Activated gamma-delta T cell (primary cell): ENCODE results near the gene MPPED1.

Experiments used
- DNase-seq: peaks from one replicate; lab custom pipeline; 2025; lab: John Stamatoyannopoulos, UW
- total RNA-seq, 2 donors: gene quantifications; one replicate each; lab custom pipeline; 2026; lab: John Stamatoyannopoulos, UW

The MPPED1 gene
- 0.04 to 0.20 reads per million in 2 donors for total RNA-seq

DNA sequence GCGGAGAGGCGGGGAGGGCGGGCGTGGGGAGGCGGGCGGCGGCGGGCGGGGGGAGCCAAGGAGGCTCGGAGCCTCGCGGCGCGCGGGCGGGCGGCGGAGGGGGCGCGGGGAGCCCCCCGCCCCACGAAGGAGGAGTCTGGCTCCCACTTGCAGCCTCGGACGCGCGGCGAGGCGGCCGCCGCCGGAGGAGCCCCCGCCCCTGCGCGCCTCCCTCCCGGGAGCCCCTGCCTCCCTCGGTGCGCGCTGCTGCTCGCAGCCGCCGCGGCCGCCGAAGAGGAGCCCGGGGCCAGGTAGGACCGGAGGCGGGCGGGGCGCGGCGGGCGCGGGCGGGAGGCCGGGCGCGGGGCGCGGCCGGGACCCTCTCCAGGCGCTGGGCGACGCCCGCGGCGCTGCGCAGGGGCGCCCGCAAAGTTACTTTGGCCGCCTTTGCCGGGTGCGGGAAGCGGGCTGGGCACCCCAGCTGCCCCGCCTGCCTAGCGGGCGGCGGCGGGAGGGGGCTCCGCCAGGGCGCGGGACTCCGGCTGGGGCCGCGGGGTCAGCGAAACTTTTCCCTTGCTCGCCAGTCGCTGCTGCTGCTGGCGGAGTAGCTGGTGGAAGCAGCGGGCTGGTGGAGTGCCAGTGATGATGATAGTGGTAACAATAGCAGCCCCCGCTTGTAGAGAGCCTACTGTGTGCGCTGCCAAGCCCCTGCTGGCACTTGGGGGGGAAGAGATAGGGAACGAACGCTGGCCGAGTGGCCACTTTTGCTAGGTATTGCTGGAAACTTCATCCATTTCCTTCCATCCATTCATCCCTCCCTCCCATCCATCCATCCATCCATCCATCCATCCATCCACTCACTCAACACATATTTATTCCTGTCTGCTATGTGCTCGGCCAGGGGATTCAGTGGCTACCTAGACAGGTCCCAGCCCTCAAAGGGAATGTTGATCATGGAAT is at the start of gene MPPED1:
MPPED1 (plus strand) TSS at position 146 of the 939 bp plus-strand sequence. CDS start 12,972 bp downstream, outside the sequence.
- no peak for DNase-seq

- no peak for DNase-seq
Measured at GRCh38 chr22:43363315-43364168, 48.3 kb upstream of the MPPED1 start.

DNA sequence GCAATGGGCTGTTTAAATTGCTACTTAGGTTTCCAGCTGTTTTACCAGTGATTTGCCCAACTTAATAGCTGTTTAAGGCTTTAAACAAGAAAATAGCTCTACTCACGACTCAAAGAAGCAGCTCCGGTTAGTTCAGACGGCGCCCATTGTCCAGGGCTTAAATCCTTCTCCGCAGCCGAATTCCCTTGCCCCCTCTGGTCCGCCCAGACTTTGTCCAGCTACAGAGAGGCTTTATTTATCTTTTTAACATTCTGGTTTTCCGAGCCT is 47.7 kb upstream of the MPPED1 start:
- DNase-seq = no peak

- no peak for DNase-seq
Measured at GRCh38 chr22:43365715-43366440, 45.9 kb upstream of the MPPED1 start.

DNA sequence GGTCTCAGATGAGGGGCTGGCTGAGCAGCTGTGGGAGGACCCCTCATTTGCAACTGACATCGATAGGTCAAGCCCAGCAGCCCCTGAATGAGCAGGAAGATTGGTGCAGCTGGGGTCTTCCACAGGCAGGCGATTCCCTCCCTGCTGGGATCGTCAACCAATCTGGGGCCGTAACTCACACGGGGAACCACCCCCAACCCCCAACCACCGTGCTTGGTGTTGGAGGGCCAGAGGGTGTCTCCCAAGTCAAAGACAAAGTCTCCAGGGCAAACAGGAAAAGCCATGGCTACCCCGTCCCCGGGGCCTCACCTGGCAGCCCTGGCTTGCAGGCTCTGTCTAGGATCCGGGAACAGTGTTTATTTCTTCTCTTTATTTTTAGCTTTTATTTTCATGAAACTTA is 41.8 kb upstream of the MPPED1 start:
- DNase-seq = no peak

- no peak for DNase-seq
Measured at GRCh38 chr22:43375951-43376455, 35.8 kb upstream of the MPPED1 start.

DNA sequence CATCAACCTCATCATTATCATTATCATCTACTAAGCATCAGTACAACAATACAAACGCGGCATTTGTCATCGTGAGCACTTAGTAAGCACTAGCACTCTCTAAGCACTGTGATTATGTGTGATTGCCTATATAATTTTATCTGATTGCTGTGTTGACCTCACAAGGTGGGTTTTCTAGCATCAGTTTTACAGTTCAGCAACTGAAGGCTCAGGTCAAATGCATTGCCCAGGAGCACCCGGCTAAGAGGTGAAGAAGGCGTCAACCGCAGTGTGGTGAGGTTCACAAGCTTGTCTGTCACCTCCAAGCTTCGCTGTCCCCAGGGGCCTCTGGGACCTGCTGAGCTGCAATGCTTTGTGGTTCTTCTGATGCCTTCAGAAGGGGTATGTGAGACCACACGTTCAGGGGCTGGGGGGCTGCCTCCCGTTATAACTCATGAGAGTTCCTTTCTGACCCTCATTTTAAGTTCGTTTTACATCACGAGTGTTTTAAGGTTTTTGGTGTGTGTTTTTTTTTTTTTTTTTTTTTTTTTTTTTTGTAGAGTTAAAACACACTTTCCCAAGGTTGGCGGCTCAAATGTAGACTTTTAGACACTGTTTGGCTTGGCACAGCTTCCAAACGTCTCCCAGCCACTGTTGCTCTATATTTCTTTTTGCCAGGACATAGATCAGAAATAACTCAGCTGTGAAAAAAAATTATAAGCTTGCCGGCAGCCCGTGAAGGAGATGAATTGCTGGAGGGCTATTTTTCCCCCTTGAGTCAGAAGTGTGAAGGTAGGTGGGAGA is 34.9 kb upstream of the MPPED1 start:
- DNase-seq = no peak

- no peak for DNase-seq
Measured at GRCh38 chr22:43377548-43377895, 34.3 kb upstream of the MPPED1 start.

DNA sequence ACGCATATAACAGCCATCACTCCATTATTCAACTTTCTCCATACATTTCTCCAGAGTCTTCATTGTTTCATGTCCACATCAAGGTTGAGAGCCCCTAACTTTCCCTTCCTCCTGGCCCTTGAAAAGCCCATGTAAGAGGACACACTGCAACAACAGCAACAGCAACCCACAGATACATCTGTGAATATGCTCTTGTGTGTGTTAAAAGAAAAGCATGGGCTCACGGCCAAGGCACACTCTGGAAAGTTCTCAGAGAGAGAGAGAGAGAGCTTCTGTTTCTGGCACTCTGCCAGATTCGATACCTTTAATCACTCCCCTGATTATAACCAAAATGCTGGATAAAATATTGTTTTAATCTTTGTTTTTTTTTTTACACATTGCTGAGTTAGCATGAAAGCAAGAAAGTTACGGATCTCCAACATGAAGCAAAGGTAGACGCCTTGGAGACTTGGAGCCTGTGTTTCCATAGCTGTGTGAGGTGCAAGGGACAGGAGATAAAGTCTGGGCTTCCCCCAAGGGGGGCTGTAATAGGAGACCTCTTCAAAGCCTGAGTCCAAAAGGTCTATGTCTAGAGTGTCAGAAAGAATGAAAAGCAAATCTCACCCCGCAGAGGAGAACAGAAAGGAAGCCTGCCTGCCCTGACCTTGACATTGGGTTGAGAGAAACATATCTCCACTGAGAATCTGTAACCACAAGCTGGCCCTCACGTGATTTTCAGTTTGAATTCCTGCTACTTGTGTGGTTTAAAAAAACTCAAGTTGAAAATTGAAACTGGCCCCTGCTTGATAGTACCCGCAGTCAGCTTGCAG is 33.7 kb upstream of the MPPED1 start:
- no peak for DNase-seq

GRCh38 chr22:43381693-43382092 is 30.1 kb upstream of the MPPED1 start:
- no peak for DNase-seq

DNA sequence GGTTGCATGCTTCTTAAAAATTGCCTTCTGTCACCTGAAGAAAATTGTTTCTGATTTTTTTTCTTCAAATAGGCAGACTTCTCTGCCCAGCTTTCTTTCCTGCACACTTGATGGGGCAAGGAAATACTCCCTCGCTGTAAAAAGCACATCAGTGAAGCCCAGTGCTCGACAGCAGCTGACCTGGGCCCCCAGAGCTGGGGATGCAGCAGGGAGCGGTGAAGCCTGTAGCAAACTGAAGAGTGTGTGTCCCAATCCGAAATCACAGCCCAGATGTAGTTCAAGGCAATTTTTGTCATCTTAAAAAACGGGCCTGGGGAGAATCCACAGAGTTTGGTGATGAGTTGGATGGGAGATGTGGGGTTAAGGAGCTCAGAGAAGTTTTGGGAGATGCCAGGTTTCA is 27.0 kb upstream of the MPPED1 start:
- DNase-seq = no peak

DNA sequence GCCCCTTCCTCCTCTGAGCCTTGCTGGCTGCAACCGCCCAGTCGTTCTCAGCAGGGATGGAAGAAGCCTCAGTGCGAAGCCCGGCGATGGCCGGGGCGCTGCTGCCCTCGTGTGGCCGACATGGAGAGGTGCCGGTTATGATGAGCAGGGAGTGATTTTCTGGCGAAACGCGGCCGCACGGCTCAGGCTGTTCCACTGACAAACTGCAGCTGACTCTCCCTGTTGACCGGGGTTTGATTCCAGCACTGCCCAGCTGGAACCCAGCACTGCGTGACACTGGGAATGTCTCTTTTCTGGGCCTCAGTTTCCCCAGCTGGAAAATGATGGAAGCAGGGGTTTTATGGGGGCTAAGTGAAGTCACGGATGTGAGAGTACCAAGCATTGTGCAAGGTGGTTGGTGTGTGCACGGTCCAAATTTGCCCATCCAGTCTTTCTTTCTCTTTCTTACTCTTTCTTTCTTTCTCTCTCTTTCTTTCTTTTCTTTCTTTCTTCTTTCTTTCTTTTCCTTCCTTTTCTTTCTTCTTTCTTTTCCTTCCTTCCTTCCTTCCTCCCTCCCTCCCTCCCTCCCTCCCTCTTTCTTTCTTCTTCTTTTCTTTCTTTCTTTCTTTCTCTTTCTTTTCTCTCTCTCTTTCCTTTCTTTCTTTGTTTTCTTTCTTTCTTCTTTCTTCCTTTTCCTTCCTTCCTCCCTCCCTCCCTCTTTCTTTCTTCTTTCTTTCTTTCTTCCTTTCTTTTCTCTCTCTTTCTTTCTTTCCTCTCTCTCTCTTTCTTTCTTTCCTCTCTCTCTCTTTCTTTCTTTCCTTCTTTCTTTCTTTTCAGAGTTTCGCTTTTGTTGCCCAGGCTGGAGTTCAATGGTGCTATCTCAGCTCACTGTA is 25.8 kb upstream of the MPPED1 start:
- peak; percentile 50 for DNase-seq

DNA sequence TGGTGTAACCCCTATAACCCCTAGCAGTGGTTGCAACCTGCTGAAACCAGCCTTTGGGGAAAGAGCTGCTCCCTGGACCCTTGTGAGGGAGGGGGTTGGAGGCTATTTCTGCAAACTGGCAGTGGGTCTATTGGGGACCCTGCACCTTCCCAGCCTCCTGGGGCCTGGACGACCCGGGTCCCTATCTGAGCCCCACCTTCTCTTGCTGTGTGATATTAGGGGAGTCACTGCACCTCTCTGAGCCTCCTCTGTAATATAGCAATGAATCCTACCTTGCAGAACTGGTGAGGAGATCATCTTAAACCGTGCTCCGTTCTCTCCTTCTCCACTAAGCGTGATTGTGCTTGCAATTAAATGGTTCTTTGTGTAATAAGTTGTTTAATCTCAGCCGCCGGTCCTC is 24.0 kb upstream of the MPPED1 start:
- no peak for DNase-seq

DNA sequence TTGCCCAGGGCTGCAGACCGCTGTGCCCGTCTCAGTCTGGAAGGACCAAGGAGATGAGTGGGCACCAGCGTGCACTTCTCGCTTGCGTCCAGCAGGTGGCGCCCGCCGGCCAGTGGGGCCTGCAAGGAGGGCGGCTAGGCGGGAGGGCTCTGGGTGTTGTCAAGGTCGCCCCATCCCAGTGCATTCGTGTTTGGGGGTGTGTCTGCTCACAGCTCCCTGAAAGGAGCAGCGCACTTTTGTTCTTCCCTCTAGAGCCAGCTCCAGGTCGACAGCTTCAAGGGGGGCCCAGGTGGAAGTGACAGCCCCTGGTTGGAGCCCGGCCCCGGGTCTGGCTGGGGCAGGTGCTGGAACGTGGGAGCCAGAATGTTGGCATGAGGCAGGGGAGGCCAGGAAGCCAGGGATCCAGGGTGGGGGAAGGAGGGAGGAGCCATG is 23.4 kb upstream of the MPPED1 start:
- DNase-seq = peak; percentile 51

DNA sequence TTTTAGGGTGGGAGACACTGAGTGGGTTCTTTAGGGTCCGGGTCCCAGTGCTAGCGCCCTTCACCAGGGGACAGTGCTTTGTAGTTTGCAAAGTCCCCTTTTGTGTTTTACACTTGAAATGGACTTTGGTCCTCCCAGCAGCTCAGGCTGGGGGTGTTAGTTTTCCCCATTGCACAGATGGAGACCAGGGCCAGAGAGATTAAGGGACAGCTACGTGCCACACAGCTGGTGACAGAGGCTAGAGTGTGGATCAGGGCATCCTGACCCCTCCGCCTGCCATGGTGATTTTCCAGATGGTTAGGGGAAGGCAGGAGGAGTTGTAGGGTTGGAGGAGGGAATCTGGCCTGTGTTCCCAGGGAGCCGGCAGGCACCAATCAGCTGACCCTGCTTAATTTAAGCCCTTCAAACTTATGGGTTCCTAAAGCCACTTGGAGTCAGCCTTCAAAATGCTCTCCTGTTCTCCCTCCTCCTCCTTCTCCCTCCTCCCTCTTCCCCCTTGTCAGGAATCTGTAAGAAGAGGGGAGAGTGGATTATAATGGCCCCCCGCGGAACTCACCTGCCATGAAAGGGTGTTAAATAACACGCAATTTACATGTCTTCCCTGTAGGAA is 22.5 kb upstream of the MPPED1 start:
- no peak for DNase-seq

GRCh38 chr22:43390166-43390565 is 21.6 kb upstream of the MPPED1 start:
- DNase-seq = no peak

DNA sequence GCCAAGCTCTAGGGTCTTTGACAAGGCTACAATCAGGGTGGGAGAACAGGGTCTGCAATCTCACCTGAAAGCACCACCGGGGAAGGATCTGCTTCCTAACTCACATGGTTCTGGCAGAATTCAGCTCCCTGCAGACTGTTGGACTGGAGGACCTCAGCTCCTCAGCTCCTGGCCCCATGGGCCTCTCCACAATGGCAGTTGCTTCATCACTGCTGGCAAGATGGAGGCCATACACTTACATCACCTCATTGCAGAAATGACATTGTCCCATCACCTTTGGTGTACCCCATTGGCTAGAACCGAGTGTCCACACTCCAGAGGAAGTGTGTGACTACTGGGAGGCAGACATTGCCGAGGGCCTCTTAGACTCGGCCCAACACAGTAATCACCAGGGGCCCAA is 20.9 kb upstream of the MPPED1 start:
- DNase-seq = no peak

DNA sequence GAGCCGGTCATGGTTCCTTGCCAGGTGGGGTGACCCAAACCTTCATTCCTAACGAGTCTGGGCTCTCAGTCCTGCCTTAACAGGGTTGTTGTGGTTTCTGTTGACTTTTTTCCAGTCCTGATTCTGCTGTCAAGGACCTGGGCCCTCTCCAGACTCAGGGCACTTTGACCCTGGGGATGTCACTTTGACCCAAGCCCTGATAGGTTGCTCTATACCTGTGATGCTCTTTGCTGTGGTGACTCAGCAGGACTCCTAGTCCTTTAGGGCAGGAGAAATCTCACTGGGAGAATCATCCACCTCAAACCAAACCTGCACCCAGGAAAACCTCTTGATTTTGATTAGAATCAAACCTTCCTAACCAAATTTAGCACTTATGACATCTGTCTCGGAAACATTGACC is 20.5 kb upstream of the MPPED1 start:
- DNase-seq = no peak

DNA sequence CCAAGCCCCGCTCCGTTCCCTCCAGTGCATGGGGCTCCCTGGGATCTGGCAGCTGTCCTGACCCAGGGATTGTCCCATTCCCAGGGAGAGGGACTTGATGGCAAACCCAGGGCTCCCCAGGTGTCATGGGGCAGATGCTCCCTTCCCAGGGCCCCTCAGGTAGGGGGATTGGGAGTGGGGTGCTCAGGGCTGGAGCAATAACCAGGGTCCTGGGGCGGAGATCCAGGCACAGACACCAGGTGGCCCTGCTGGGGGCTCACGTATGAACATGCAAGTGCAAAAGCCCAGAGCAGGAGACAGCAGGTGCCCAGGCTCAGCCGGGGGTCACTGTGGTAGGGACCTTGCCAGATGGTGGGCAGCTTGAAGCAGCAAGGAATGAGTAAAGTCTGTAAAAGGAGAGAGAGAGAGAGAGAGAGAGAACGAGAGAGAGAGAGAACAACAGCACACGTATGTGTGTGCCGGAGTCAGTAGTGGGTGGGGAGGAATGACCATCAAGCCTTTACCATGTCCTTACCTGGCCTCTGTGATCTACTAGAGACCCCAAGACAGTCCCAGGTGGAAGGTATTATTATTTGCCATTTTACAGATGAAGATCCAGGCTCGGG is 19.3 kb upstream of the MPPED1 start:
- DNase-seq = no peak
